Peyer's patch (tissue), 4 donors: ENCODE measurements around the gene NR2E1.

Experiments used
- CTCF ChIP-seq, 6 experiments: fragments of 450-650 bp in 4 of 6; fragments of 200-600 bp in 2 of 6; sonication (generic) in 1 of 6; IDR thresholded peaks; one replicate each; pipeline ENCODE4 v1.5.1; 2017 to 2019; ENCODE audit warnings: antibody characterized with exemption in 6 of 6, mild to moderate bottlenecking in 3 of 6, moderate library complexity in 1 of 6
- POLR2A ChIP-seq, 2 donors: fragments of 450-650 bp; IDR thresholded peaks; one replicate each; pipeline ENCODE4 v1.5.1; 2017; ENCODE audit warnings: antibody characterized with exemption in 2 of 2, mild to moderate bottlenecking in 2 of 2, moderate library complexity in 2 of 2

- no peak for TF ChIP-seq CTCF (IDR thresholded peaks at IDR 0.05)
- no peak for TF ChIP-seq POLR2A (IDR thresholded peaks at IDR 0.05)
Observed at GRCh38 chr6:108209738-108210137, 43.9 kb downstream of the NR2E1 start.
